Measurements from ENCODE around the gene MDFI.

GRCh38 chr6:41692730-41693129, 54.5 kb downstream of the MDFI start:
- TF ChIP-seq, protein P1, sequence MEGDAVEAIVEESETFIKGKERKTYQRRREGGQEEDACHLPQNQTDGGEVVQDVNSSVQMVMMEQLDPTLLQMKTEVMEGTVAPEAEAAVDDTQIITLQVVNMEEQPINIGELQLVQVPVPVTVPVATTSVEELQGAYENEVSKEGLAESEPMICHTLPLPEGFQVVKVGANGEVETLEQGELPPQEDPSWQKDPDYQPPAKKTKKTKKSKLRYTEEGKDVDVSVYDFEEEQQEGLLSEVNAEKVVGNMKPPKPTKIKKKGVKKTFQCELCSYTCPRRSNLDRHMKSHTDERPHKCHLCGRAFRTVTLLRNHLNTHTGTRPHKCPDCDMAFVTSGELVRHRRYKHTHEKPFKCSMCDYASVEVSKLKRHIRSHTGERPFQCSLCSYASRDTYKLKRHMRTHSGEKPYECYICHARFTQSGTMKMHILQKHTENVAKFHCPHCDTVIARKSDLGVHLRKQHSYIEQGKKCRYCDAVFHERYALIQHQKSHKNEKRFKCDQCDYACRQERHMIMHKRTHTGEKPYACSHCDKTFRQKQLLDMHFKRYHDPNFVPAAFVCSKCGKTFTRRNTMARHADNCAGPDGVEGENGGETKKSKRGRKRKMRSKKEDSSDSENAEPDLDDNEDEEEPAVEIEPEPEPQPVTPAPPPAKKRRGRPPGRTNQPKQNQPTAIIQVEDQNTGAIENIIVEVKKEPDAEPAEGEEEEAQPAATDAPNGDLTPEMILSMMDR (conservative IDR thresholded peaks at IDR 0.05; ENCODE audit: low read length), result no peak
- no peak for TF ChIP-seq EZH2phosphoT487 (IDR thresholded peaks at IDR 0.05; ENCODE audit: borderline replicate concordance, low read depth, low read length)
